Uterus (tissue), 2 donors: ENCODE data around the gene LDLRAD2.

ENCODE experiments used
- POLR2A ChIP-seq, 2 donors: fragments of 450-650 bp; IDR thresholded peaks; one replicate each; pipeline ENCODE4 v1.6.1; 2016; ENCODE audit warnings: antibody characterized with exemption in 2 of 2, mild to moderate bottlenecking in 1 of 2, moderate library complexity in 1 of 2
- TF ChIP-seq, protein P1 (sequence below), 4 experiments: fragments of 200-600 bp in 2 of 4; fragments of 450-650 bp in 2 of 4; sonication (generic) in 2 of 4; IDR thresholded peaks; one replicate each; pipeline ENCODE4 v1.5.1; 2016 to 2019; ENCODE audit warnings: antibody characterized with exemption in 4 of 4, mild to moderate bottlenecking in 2 of 4, moderate library complexity in 1 of 4

DNA sequence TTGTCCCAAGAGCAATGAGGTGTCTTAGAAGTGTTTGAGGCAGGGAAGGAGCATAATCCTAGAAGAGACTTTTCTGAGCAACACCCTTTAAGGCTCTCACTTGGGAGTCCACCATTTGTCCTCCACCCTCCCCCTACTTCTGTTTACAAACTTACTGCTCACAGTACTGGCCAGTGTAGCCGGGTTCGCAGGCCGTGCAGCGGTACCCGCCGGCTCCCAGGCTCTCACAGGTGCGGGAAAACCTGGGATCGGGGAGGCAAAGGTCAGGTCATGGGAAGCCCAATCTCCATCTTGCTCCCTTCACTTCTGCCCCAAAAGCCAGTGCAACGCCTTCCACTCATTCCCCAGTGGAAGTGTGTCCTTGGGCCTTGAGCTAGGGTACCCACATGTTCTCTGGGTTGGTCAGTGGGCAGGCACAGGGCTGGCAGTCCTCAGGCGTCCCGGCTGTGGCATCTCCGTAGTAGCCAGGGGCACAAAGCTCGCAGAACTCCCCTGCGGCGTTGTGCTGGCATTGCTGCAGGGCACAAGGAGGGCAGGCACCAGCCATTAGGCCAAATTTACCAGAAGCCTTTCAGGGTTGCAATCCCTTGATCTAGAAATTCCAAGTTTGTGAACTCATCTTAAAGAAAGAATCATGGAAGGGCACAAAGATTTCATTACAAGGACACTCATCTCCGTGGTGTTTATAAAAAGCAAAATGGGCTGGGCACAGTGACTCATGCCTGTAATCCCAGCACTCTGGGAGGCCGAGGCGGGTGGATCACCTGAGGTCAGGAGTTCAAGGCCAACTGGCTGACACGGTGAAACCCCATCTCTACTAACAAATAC is 49.8 kb downstream of the LDLRAD2 start:
- TF ChIP-seq, protein P1, sequence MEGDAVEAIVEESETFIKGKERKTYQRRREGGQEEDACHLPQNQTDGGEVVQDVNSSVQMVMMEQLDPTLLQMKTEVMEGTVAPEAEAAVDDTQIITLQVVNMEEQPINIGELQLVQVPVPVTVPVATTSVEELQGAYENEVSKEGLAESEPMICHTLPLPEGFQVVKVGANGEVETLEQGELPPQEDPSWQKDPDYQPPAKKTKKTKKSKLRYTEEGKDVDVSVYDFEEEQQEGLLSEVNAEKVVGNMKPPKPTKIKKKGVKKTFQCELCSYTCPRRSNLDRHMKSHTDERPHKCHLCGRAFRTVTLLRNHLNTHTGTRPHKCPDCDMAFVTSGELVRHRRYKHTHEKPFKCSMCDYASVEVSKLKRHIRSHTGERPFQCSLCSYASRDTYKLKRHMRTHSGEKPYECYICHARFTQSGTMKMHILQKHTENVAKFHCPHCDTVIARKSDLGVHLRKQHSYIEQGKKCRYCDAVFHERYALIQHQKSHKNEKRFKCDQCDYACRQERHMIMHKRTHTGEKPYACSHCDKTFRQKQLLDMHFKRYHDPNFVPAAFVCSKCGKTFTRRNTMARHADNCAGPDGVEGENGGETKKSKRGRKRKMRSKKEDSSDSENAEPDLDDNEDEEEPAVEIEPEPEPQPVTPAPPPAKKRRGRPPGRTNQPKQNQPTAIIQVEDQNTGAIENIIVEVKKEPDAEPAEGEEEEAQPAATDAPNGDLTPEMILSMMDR (IDR thresholded peaks at IDR 0.05) = no peak
- no peak for TF ChIP-seq POLR2A (IDR thresholded peaks at IDR 0.05)
